GM08714 (cell line): ENCODE results near the gene AMOTL2.

ENCODE experiments used
- H3K4me3 ChIP-seq: fragments of 200-500 bp; sonication (Bioruptor generic); 2 replicates; pipeline ENCODE4 v1.5.1; 2014; ENCODE audit warnings: mild to moderate bottlenecking, low read length, inconsistent platforms
- ZNF274 ChIP-seq: IDR thresholded peaks from 2 replicates; pipeline ENCODE4 v1.6.1; 2012; ENCODE audit warnings: mild to moderate bottlenecking, low read depth, low read length

The AMOTL2 gene

GRCh38 chr3:134366221-134366927, 7.9 kb downstream of the AMOTL2 start:
- no peak for TF ChIP-seq ZNF274
- no peak overlapping the region for H3K4me3 ChIP-seq

DNA sequence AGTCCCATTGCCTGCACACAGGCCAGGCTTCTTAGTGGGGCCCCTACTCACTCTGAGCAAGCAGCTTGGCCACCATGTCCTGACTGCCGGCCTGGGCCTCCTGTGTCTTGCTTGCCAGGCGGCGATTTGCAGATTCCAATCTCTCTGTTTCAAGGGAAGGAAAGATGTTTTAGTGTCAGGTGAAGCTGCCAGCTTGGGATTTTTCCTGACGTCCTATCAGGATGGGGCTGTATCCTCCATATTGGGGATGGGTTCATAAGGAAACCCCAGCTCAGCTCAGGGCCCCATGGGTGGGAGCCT, 8.5 kb downstream of the AMOTL2 start:
- no peak overlapping the region for H3K4me3 ChIP-seq
- TF ChIP-seq ZNF274 = no peak

GRCh38 chr3:134364936-134365765, 9.1 kb downstream of the AMOTL2 start:
- no peak overlapping the region for H3K4me3 ChIP-seq
- no peak for TF ChIP-seq ZNF274

DNA sequence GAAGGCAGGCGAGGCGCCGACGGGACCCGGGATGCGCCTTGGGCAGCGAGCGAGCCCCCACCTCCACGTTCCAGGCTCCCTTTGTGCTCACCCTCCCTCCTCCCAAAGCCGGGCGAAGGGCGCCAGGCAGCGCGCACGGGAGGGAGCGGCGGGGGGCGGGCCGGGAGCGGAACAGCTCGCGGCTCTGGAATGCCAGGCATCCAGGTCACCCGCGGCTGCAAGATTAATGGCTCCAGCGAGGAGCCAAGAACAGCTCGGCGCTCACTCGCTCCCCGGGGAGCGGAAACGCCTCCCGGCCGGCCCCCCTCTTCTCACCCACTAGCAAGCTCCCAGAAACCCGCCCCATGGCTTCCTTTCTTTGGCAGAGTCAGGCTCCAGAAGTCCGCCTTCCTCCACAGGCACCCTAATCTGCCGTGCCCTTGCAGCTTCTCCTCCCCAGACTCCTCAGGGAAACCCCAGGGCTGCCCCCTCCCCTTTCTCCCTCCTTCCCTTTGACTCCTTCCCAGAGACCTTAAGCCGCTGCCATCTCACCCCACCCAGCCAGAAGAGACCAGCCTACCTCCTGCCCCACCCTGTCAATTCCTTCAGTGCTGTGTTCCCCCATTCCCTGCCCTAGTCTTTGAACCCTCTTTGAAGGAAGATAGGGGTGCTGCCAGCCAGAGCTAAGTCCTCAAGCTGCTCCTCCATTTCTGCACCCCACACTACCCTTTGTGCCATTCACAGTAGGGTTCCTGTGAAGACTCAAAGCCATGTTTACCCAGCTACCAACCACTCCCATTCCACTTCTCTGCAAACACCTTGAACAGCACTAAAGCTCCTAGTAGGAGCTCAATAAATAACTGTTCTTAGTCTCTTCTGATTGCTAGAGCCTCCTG, 9.9 kb downstream of the AMOTL2 start:
- no peak overlapping the region; the same call in 1 of the 2 replicates for H3K4me3 ChIP-seq
- TF ChIP-seq ZNF274 = no peak

GRCh38 chr3:134363381-134363755, 10.9 kb downstream of the AMOTL2 start:
- H3K4me3 ChIP-seq = no peak overlapping the region
- no peak for TF ChIP-seq ZNF274

DNA sequence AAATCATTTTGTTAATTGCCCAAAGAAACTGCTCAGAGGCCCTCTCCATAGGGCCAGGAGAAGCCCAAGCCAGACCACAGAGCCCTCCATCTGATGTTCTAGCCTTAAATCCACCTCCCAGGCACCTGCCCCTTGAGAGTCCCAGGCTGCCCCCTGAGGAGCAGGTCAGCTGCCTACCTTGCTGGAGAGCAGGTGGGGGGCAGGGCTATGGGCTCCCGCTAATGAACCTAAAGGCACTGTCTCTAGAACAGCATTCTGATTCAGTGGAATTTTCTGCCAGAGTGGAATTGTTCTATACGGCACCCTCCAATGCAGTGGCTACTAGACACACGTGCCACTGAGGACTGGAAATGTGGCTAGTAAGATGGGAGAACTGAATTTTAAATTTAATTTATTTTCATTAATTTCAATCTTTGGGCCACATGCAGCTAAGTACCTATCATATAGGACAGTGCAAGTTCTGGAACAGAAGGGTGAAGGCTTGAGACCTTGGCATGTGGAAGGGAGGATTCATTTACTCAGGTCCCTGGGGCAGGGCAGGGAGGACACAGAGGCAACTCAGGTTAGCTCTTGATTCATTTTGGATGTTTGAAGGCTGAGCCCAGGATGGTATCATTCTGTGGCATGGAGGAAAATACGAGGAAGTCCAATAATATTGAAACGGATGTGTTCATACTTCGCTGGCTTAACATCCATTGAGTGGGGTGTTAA, 11.4 kb downstream of the AMOTL2 start:
- no peak for TF ChIP-seq ZNF274
- H3K4me3 ChIP-seq = no peak overlapping the region

GRCh38 chr3:134362221-134362620, 12.0 kb downstream of the AMOTL2 start:
- TF ChIP-seq ZNF274 = no peak
- no peak overlapping the region for H3K4me3 ChIP-seq

DNA sequence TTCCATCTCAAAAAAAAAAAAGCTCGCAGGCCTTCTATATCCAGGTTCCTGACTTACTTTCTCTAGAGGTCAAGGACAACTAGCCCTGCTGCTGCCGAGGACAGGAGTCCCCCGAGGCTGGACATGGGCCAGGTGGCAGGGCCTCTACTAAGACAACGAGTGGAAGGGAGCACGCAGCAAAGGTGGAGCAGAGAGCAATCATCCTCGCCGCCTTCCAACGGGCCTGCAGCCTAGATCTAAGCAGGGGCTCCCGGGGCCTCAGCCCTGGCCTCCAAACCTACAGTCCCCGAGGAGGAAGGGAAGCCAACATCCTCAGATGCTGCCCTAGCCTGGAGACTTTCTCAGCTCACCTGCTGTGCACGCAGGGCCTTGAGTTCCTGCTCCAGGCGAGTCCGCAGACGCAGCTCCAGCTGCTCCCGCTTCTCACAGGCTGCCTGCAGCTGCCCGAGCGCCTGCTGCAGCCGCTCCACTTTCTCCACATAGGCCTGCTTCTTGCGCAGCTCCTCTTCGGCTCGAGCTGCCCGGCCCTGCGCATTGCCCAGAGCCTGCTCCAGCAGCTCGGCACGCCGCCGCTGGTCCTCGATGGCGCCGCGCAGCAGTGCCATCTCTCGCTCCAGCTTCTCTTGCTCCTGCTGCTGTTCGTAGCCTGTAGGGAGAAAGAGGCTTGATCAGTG, 12.9 kb downstream of the AMOTL2 start:
- TF ChIP-seq ZNF274 = no peak

GRCh38 chr3:134360046-134360445, 14.2 kb downstream of the AMOTL2 start:
- no peak overlapping the region for H3K4me3 ChIP-seq
- TF ChIP-seq ZNF274 = no peak

More for the DNA sequence above, 12.9 kb downstream of the AMOTL2 start:
- no peak overlapping the region for H3K4me3 ChIP-seq

DNA sequence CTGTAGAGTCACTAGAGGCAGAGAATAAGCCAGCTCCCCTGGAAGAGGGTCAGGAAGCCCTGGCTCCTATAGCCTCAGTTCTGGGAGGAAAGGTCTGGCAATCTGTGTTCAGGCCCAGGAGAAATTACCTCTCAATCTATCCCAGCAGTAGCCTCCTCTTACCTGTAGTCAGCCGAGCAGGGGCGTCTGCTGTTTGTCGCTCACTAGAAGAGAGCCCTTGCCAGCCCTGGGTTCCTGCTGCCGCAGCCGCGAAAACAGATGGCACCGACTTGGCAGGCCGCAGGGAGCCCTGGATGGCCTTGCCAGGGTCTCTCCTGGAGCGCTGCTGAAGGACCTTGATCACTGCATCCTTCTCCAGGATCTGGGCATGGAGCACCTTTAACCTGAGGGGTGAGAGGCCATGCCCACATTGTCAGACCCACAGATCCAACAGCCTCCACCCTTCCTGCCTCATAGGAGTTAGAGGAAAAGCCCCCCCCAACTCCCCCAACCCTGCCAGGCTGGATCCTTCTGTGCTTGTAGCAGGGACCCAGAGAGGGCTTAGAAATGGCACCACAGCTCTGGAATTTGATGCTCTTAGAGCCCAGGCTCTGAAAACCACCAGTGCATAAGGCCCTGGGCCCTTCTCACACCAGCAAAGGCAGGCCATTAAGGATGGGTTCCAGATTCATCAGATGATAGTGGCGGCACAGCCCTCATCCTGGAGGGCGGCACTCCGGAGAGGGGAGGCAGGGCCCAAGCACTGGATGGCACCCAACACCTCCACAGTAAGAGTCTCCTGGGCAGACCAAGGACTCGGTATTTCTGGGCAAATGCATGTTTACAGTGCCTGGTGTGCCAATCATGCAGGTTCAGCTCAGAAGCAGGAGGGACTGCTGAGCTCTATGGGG, 14.9 kb downstream of the AMOTL2 start:
- no peak for TF ChIP-seq ZNF274
- no peak overlapping the region for H3K4me3 ChIP-seq

DNA sequence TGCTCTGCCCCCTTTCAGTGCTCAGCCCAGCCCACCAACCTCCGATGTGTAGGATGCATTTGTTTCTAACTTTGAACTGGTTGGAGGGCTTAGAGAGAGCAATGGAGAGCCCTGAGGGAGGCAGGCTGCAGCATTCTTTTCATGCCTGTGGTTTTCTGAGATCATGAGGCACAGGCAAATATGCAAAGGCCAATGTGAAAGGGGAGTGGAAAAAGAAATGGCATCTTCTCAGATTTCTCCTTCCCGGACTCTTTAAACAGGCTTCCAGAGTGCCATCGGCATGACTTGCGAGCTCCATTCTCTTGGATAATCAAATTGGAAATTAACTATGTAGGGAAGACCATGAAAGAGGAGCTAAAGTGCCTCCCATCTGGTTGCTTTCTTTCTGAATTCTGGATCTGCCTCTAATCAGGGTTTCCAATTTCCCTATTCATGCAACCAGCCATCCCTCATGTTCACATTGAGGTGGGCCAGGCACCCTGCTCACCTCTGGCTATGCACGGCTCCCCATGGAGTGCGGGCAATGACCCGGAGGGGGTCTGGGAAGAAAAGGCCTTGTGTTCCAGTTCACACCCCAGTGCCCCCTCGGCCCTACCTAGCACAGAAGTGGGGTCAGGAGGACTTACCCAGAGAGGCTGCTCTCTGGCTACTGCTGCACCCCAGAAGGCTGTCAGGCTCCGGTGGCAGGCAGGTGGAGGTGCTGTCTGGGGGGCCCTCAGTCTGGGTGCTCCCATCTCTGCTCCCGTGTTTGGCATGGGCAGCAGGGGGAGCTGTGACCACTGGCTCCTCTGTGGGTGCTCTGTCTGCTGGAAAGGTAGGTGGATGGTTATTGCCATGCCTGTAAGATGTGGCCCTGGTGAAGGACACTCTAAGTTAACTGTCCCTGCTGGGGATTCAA, 16.1 kb downstream of the AMOTL2 start:
- no peak overlapping the region for H3K4me3 ChIP-seq
- no peak for TF ChIP-seq ZNF274
